Osteoblast (primary cell): ENCODE data around the gene SEL1L. TPM values are rescaled to one million over a fixed set of nuclear protein-coding genes. Genes with fewer than 3 reads are reported as not detected.

ENCODE experiments used
- DNase-seq: peaks from one replicate; pipeline ENCODE4 v3.0.0; 2011; ENCODE audit warnings: low spot score, mixed read lengths; ENCODE audit not compliant: insufficient read length; ENCODE audit errors: missing footprints
- H2AFZ ChIP-seq: 2 replicates; pipeline ENCODE4 v1.6.0; 2011; ENCODE audit warnings: mild to moderate bottlenecking, low read length
- H3K27ac ChIP-seq: 2 replicates; pipeline ENCODE4 v1.5.1; 2011; ENCODE audit warnings: mild to moderate bottlenecking, low read depth, low read length, moderate library complexity
- H3K27me3 ChIP-seq: 2 replicates; pipeline ENCODE4 v1.6.0; 2012; ENCODE audit warnings: mild to moderate bottlenecking, control low read depth, inconsistent platforms, low read length, moderate library complexity; ENCODE audit not compliant: insufficient read depth
- H3K36me3 ChIP-seq: 2 replicates; pipeline ENCODE4 v1.5.1; 2011; ENCODE audit warnings: mild to moderate bottlenecking, low read length, control low read depth, moderate library complexity; ENCODE audit not compliant: insufficient read depth
- H3K4me1 ChIP-seq: 2 replicates; pipeline ENCODE4 v1.5.1; 2011; ENCODE audit warnings: mild to moderate bottlenecking, low read length, control low read depth, moderate library complexity; ENCODE audit not compliant: insufficient read depth
- H3K4me2 ChIP-seq: 2 replicates; pipeline ENCODE4 v1.6.0; 2011; ENCODE audit warnings: mild to moderate bottlenecking, low read length; ENCODE audit not compliant: insufficient read depth
- H3K4me3 ChIP-seq: fragments of 200-600 bp; sonication (generic); 3 replicates; pipeline ENCODE4 v1.5.1; 2012; ENCODE audit warnings: mild to moderate bottlenecking, low read length, inconsistent platforms; ENCODE audit not compliant: insufficient read depth
- H3K79me2 ChIP-seq: 2 replicates; pipeline ENCODE4 v1.6.0; 2012; ENCODE audit warnings: mild to moderate bottlenecking, low read length, control low read depth, inconsistent platforms; ENCODE audit not compliant: insufficient read depth
- H3K9me3 ChIP-seq: 2 replicates; pipeline ENCODE4 v1.5.1; 2011; ENCODE audit warnings: low read depth, low read length, control low read depth
- H4K20me1 ChIP-seq: 2 replicates; pipeline ENCODE4 v1.6.0; 2012; ENCODE audit warnings: mild to moderate bottlenecking, low read length, control low read depth; ENCODE audit not compliant: insufficient read depth
- total RNA-seq: library from RNA; depleted of rRNA; stranded (reverse); fragments of >200 nt; gene quantifications from 2 replicates; pipeline ENCODE4 v1.2.3, GENCODE V29; 2012
- TF ChIP-seq, protein P1 (sequence below): IDR thresholded peaks from 2 replicates; pipeline ENCODE4 v1.5.1; 2011; ENCODE audit warnings: mild to moderate bottlenecking, low read depth, low read length, moderate library complexity; ENCODE audit errors: extremely low read depth

The SEL1L gene
- total RNA-seq, 1 donor = 151 TPM

DNA sequence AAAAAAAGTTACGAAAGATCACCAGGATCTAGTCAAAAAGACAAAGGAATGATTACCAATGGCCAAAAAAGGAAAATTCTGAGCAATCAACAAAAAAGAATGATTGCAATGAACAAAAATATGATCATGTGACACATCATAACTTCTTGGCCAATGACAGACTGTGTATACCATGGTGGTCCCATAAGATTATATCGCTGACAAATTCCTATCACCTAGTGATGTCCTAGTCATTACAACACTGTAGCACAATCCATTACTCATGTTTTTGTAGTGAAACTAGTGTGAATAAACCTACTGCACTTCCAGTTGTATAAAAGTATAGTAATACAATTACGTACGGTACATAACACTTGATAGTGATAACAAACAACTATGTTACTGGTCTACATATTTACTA lies 12.3 kb downstream of the SEL1L start:
- TF ChIP-seq, protein P1, sequence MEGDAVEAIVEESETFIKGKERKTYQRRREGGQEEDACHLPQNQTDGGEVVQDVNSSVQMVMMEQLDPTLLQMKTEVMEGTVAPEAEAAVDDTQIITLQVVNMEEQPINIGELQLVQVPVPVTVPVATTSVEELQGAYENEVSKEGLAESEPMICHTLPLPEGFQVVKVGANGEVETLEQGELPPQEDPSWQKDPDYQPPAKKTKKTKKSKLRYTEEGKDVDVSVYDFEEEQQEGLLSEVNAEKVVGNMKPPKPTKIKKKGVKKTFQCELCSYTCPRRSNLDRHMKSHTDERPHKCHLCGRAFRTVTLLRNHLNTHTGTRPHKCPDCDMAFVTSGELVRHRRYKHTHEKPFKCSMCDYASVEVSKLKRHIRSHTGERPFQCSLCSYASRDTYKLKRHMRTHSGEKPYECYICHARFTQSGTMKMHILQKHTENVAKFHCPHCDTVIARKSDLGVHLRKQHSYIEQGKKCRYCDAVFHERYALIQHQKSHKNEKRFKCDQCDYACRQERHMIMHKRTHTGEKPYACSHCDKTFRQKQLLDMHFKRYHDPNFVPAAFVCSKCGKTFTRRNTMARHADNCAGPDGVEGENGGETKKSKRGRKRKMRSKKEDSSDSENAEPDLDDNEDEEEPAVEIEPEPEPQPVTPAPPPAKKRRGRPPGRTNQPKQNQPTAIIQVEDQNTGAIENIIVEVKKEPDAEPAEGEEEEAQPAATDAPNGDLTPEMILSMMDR = no peak
- H3K36me3 ChIP-seq = peaks cover 22% of the 10 kb centered on the region
- H3K4me3 ChIP-seq = no peak overlapping the region
- H3K79me2 ChIP-seq = peaks cover 15% of the 10 kb centered on the region
- no peak overlapping the region for H2AFZ ChIP-seq
- no peak for DNase-seq
- H3K27me3 ChIP-seq = no peaks in the 10 kb centered on the region
- H3K4me1 ChIP-seq = peaks cover 13% of the 10 kb centered on the region
- no peak overlapping the region for H3K27ac ChIP-seq
- H3K9me3 ChIP-seq = no peaks in the 10 kb centered on the region
- H4K20me1 ChIP-seq = peaks cover 2% of the 10 kb centered on the region
- H3K4me2 ChIP-seq = no peak overlapping the region

DNA sequence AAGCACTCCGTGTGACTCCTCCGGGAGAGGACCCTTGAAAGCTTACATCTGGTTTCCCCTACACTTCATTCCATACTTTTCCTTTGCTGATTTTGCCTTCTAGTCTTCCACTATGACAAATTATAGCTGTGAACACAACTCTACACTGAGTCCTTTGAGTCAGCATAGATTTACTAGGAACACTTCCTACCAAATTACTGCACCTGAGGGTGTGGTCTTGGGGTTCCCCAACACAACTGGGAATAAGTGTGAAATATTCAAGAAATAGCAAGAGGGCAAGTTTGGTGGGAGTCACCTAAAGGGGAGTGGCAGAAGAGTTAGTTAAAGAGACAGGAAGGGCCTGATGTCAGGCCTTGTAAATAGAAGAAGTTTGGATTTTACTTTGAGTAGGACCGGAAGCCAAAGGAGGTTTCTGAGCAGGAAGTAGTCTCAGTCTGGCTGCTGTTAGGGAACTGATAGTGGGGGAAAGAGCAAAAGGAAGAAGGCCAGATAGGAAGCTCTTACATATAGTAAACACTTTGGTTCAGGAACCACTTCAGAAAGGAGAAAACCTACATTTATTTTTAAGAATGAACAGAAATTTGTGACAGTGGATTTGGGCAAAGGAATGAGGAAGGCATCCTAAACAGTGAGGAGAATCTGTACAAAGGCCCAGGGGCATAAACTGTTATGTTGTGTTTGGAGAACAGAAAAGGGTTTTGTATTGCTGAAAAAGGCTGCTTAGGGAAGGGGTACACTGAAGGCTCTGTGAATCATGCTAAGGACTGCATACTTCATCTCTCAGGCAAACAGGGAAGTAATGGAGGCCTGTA lies 14.2 kb downstream of the SEL1L start:
- no peak overlapping the region for H3K27ac ChIP-seq

DNA sequence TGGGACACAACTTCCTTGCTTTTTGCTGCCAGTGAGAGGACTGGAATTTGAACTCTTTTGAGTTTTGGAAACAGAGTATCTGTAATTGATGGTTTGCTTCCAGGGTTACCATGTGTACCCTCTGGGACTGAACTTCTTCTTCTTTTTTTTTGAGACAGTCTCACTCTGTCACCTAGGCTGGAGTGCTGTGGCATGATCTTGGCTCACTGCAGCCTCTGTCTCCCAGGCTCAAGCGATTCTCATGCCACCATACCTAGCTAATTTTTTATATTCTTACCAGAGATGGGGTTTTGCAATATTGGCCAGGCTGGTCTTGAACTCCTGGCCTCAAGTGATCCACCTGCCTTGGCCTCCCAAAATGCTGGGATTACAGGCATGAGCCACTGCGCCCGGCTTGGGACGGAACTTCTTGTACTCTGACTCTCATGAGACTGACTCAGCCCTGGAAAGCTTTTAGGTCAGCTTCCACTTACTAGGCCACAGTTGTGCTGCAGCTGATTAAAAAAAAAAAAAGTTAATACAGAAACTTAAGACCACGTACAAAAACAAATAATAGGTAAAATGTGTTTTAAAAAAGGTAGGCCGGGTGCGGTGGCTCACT lies 15.8 kb downstream of the SEL1L start:
- H2AFZ ChIP-seq = no peak overlapping the region
- H3K4me1 ChIP-seq = peaks cover 13% of the 10 kb centered on the region
- H3K79me2 ChIP-seq = peaks cover 6% of the 10 kb centered on the region
- peak overlapping the region; percentile 75 for H3K4me2 ChIP-seq
- no peaks in the 10 kb centered on the region for H3K9me3 ChIP-seq
- H3K27me3 ChIP-seq = no peaks in the 10 kb centered on the region
- DNase-seq = no peak
- TF ChIP-seq, protein P1 = no peak
- H3K36me3 ChIP-seq = peaks cover 15% of the 10 kb centered on the region
- peaks cover 2% of the 10 kb centered on the region for H4K20me1 ChIP-seq
- H3K4me3 ChIP-seq = no peak overlapping the region
- H3K27ac ChIP-seq = peak overlapping the region; percentile 65

More for the DNA sequence above, 14.2 kb downstream of the SEL1L start:
- Histone ChIP-seq H4K20me1 (peaks cover 2% of the 10 kb centered on the region), H3K4me3 (no peak overlapping the region), H3K9me3 (no peaks in the 10 kb centered on the region), H3K27me3 (no peaks in the 10 kb centered on the region), H2AFZ (no peak overlapping the region), H3K4me1 (peaks cover 13% of the 10 kb centered on the region), H3K36me3 (peaks cover 20% of the 10 kb centered on the region), H3K4me2 (no peak overlapping the region), H3K79me2 (peaks cover 15% of the 10 kb centered on the region)
- DNase-seq = no peak
- TF ChIP-seq, protein P1 = no peak
